ENCODE measurements around the gene SPDYE1.
"Not testable (repeated sequence)": the region's sequence is repeated elsewhere in the genome, so short reads cannot be mapped to it uniquely, and the experiment has no call there.

SPDYE1 gene
- long read RNA-seq, donor 1 = 0 reads
- long read RNA-seq, donor 2 = 0 reads
- long read RNA-seq, donor 3 = 0 reads
- long read RNA-seq, donor 4 = 0 reads
- long read RNA-seq, donor 5 = 0 reads
- long read RNA-seq, donor 6 = 0 reads
- long read RNA-seq, donor 7, partial matches to known transcripts = 14 of 14 reads
- long read RNA-seq, donor 7, other reads (novel, unspliced or antisense) = 0 of 14 reads
- long read RNA-seq, donor 8 = 0 reads

DNA sequence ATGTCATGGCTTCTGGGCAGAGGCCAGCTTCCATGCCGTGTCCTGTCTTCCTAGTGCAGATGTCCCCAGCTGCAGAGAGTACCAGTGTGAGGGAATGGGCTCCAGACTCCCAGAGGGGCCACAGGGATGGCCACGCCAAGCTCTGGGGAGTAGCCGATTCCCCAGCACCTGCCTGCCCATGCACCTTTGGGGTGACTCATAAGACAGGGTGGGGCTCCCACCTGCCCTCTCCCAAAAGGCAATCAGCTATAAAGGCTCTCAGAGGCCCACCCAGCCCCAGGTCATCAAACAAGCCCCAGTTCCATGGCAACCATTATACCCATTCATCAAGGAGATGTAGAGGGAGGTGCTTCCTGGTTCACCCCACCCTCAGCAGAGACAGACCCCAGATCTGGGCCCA, at the start of gene SPDYE1:
SPDYE1 (plus strand) TSS at position 366 of the 400 bp plus-strand sequence. CDS start 2,053 bp downstream, outside the sequence.
- not testable (repeated sequence) for DNase-seq

GRCh38 chr7:43952028-43952427, 45.7 kb upstream of the SPDYE1 start:
- no peak for DNase-seq

DNA sequence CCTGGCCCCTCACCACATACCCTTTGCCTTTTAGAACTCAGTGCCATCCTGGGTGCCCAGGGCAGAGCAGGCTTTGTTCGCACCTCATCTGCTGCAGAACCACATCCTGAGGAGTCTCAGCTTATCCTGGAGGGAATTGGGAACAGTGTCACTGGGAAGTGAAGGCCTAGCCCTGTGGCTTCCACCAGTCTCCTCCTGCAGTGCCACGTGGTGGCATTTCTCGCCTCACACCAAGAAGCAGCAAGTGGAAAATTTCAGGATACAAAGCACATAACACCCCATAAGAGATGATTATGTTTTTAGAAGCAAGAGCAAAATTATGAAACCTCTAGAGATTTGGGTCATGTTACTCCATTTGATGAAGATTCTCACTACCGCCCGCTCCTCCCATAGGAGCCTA, 44.6 kb upstream of the SPDYE1 start:
- no peak for DNase-seq

DNA sequence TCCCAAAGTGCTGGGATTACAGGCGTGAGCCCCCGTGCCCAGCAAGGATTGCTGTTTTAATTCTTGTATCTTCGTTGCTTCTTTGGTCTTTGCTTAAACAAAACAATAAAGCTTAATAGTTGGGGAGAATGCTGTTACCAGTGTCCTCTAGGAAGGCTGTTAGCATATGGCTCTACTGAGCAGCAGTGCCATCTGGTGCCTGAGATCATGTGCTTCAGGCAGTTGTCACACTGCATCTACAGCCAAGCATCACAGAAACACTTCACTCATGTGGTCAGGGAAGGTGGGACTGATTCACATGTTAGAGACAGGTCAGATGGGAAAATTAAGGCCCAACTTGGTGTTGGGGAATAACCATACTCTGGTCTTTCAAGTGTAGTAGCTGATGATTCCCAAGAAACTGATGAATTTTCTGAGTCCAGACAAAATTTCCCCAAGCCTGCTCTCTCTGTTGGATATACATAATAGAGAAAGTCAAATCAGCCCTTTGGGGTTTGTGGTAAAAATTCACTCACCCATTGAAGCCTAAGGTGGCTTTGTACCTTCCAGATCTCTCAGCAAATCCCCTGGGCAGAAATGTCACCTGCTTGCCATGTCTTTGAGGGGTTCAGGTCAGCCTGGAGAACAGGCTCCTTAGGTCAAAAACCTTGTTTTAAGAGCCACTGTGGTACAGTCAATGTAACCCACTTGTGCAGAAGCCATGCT, 43.0 kb upstream of the SPDYE1 start:
- no peak for DNase-seq

DNA sequence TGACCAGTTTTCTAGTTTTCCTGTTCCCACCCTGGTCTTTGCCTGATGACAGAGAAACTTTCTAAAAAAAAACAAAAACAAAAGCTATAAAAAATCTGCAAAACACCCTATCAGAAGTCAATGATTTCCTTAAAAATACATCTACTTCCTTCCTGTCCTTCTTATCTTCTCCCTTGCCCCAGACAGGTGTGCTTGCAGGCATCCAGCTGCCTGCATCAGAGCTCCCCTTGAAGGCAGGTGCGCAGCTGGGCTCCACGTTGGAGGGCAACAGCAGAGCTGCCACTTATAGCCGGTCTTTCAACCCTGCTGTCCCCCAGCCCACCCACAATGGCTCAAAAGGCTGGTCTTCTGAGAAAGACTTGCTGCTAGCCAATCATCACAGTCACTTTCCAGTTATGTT, 41.7 kb upstream of the SPDYE1 start:
- no peak for DNase-seq

DNA sequence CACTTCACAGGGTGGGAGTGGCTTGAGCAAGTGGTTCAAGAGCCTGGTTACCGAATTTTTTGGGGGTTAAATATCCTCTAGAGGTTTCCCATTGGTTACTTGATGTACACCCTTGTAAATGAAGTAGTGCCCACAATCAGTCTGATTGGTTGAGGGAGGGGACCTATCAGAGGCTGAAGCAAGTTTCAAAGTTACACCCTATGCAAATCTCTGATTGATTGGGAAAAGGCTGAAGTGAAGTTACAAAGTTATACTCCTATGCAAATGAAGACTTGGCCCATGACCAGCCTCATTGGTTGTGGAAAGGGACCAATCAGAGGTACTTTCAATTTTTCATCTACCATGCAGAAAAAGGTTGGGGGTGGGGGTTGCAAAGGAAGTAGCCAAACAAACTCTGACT, 36.8 kb upstream of the SPDYE1 start:
- DNase-seq = no peak

DNA sequence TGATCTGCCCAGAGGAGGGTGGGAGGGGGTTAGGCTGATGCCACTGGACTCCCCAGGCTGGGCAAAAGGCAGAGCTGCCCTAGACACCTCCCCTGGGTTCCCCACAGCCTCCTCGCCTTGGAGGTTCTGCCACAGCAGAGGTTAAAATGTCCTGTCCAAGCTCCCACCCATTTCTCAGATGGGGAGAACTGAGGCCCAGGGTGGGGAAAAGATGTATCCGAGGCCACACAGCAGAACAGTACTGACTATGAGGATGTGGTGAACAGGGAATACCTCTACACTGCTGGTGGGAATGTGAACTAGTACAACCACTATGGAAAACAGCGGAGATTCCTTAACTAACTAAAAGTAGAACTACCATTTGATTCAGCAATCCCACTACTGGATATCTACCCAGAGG, 31.3 kb upstream of the SPDYE1 start:
- not testable (repeated sequence) for DNase-seq

DNA sequence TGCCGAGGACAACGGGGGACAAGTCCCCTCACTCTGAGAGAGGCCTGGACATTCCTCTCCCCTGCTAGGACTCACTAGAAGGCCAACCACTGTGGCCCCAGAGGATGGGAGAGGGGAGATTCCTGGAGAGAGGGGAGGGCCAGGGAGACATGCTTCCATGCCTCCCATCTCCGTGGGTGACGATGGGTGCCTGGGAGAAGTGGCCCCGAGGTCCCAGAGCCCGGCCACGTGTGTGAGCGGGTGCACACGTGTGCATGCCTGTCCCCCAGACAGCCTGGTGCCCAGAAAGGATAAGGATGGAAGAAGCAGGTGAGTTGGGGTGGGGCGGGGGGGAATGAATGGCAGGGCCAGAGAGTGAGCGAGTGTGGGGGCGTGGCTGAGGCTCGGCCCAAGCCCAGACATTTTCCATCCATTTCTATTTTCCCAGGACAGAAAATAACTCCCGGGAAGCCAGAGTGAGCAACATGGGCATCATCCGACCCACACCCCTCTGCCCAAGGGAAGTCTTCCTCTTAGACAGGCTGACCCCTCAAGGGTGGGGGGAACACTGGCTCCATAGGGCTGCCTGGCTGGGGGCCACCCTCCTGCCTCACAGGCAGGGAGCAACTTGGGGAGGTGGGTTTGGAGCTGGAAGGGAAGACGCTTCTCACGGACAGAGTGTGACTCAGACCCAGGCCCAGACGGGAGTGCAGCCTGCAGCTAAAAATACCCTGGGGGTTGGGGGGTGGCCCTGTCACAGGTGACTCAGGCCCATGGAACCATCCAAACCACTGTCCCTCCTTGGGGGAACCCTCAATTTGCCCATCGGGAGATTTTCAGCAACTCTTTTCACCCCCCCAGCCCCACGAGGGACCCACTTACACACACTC, 29.3 kb upstream of the SPDYE1 start:
- DNase-seq = not testable (repeated sequence)

DNA sequence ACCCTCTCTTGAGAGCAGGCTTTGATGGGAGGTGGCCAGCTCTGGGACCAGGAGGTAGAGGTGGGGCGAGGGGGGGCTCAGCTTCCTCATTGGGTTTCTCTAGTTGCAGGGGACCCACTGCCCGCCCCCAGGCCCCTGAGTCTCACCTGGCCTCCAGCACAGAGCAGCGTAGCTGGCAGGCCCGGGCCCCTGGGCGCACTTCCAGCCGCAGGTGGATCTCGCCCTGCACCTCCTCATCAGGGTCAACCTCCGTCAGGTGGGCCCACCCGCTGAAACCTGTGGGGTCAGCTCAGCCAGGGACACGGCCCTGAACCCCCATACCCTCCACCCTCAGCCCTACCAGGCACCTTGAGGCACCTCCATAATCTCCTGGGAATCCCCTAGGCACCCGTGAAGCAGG, 28.1 kb upstream of the SPDYE1 start:
- DNase-seq = not testable (repeated sequence)

- DNase-seq = not testable (repeated sequence)
Observed at GRCh38 chr7:43970698-43971097, 27.0 kb upstream of the SPDYE1 start.

- not testable (repeated sequence) for DNase-seq
Observed at GRCh38 chr7:43974033-43974573, 23.6 kb upstream of the SPDYE1 start.

DNA sequence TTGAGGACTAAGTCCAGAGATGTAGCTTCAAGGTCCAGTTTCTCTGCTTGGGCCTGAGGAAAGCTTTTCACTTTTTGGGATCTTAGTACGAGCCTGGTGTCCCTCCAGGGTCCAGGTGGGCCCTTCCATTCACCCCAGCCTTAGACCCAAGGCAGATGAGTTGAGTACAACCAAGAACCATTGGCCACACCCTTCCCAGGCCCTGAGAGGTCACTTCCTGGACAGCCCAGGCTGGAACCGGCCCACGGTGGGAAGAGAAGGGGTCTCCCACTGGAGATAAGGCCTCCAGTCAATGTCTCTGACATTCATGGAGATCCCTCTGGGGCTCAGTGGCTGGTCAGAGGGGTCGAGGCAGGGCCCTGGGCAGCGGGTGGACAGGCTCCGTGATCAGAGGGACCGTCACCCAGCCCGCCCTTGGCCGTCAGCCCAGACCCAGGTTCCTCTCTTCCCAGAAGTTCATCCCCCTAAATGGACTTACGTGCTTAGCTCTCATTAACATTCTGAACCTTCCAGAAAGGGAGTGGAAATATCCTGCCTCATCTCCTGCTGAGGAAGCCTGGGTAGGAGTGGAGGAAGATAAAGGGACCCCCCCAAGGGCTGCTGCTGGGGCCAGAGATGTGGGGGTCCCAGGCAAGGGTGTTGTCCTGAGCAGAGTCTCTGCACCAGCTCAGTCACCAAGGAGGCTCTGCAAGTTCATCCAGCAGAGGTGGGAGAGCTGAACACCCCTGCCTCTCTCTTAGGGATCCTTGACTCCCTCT, 22.8 kb upstream of the SPDYE1 start:
- not testable (repeated sequence) for DNase-seq

- DNase-seq = no peak
Observed at GRCh38 chr7:43977525-43977924, 20.2 kb upstream of the SPDYE1 start.

DNA sequence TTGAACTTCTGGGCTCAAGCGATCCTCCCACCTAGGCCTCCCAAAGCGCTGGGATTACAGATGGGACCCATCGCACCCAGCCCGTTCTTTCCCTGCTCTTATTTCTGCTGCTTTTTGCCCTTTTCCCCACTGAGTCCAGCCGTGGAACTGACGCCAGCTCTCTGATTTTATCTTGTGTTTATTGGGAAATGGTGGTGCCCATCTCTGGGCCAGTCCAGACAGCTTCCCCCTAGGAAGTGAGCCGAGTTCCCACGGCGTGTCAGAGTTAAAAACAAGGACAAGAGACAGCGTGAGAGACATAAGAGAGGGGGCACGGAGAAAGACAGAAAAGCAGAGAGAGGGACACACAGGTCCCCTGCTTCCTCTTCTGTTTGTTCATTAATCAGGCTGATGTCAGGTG, 19.6 kb upstream of the SPDYE1 start:
- not testable (repeated sequence) for DNase-seq

DNA sequence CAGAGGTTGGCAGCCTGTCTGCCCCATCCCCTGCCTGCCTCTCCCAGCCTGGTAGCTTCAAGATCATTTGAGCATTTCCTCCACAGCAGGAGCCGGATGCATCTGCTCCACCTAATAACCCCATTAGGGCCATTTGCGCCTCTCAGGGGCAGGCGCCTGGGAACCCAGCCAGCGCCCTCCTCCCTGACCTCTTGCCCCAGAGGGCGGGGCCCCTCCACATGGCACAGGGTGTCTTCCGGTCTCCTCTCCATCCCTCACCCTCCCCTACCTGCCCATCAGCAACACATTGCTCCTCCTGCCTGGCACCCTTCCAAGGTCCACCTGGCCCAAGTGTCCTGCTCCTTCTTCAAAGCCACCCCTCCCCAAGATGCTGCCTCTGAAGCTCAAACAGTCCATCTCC, 14.8 kb upstream of the SPDYE1 start:
- not testable (repeated sequence) for DNase-seq

DNA sequence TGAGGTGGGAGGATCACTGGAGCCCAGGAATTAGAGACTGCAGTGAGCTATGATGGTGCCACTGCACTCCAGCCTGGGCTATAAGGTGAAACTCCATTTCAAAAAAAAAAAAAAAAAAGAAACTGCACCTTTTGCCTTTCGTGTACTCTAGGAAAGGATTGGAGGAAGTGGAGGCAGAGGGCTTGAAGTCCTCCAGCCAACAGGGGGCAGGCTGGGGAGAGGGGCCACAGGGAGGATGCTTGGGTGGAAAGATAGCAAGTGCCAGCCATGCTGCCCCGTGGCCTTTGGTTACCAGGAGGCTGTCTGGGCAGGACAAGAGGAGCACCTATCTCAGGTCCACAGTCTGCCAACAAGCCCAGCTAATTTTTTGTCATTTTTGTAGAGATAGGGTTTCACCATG, 14.0 kb upstream of the SPDYE1 start:
- not testable (repeated sequence) for DNase-seq

DNA sequence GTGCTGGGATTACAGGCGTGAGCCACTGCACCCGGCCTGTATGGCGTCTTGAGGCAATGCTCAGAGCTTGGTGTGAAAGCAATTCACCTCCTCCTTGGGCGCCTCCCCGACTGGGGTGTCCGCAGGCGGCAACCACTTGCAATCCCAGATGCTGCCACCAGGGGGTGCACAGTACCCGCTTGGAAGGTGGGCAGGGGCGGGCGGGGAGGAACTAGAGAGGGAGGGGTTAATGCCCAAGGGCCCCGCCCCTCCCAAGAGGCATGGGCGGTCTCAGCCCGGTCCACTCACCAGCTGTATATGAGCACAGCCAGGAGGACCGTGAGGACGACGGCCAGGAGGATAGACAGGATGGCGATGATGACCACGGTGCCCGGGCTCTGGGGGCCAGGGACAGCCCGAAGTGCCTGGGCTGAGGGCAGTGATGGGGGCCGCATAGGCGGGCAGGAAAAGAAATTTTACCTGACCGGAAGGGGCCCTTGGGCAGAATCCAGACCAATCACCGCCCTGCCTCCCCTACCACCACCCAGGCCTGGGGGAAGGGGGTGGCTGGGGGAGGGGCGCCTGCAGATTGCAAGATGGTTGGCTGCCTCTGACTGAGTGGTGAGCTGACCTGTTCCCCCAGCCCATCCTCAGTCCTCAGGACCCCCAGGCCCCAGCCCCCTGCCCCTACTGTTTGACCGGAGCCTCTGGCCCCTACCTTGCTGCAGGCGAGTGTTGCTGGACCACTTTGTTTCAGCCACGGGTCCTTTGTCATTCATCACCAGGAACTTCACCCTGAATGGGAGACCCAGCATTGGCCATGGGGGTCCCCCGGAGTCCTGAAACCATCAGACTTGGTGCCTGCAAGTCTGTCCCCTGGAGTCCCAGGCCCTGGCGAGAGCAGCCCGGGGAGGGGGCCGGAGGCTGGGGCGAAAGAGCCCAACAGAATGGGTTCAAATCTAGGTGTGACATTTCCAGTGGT, 11.5 kb upstream of the SPDYE1 start:
- peak; percentile 65 for DNase-seq

DNA sequence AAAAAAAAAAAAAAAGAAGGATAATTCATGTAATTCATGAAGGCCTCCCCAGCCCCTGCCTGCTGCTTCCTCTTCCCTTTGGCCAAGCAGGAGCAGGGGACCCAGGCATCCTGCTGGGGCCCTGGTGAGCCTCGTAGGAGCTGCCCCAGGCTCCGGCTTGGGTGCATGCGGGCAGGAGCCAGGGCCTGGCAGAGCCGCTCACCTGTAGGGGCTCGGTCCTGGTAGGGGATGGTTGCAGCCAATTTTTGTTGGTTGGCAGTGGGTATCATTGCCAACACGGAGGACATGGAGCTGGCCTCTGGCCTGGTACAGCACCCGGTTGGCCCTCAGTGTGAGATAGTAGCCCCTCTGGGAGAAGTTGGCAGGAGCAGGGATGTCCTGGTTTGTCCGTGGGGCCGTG, 10.2 kb upstream of the SPDYE1 start:
- not testable (repeated sequence) for DNase-seq

GRCh38 chr7:43990011-43990585, 7.6 kb upstream of the SPDYE1 start:
- peak; percentile 18 for DNase-seq

- not testable (repeated sequence) for DNase-seq
Observed at GRCh38 chr7:43990829-43991228, 6.9 kb upstream of the SPDYE1 start.

Measured in right kidney (tissue), 9 donors.